HT-29 (cell line): ENCODE data around the gene EIF2B5. TPM values are rescaled to one million over a fixed set of nuclear protein-coding genes. Genes with fewer than 3 reads are reported as not detected.
A peak's percentile ranks its signal among the peaks of the same experiment; 100 is the strongest.

Source experiments
- DNase-seq: peaks from one replicate; pipeline ENCODE4 v3.0.0-alpha.2; 2015; ENCODE audit warnings: low spot score
- total RNA-seq: library from RNA; depleted of rRNA; stranded (reverse); fragments of >200 nt; shearing (Covaris generic); gene quantifications from 2 replicates; pipeline ENCODE4 v1.2.3, GENCODE V29; 2014

Gene EIF2B5
- total RNA-seq, 1 experiment from 2014 or later: 36.2 TPM

- no peak for DNase-seq
Observed at GRCh38 chr3:184173374-184173722, 38.2 kb downstream of the EIF2B5 start.

- no peak for DNase-seq
Observed at GRCh38 chr3:184174284-184174645, 39.1 kb downstream of the EIF2B5 start.

GRCh38 chr3:184174646-184175492 is 39.7 kb downstream of the EIF2B5 start, which contains the start of gene AP2M1:
Gene AP2M1 (plus strand): TSS chr3:184174855. CDS start chr3:184176994, 2,139 bp downstream.
- DNase-seq: peak; percentile 98

- peak; percentile 20 for DNase-seq
Observed at GRCh38 chr3:184175506-184175905, 40.3 kb downstream of the EIF2B5 start.

GRCh38 chr3:184175981-184176376 is 40.8 kb downstream of the EIF2B5 start:
- DNase-seq: no peak

GRCh38 chr3:184176377-184177330 is 41.5 kb downstream of the EIF2B5 start:
- no peak for DNase-seq

- DNase-seq: no peak
Observed at GRCh38 chr3:184177331-184177731, 42.2 kb downstream of the EIF2B5 start.

- no peak for DNase-seq
Observed at GRCh38 chr3:184177767-184178306, 42.7 kb downstream of the EIF2B5 start.

- DNase-seq: no peak
Observed at GRCh38 chr3:184178521-184179138, 43.5 kb downstream of the EIF2B5 start.

GRCh38 chr3:184180165-184180564 is 45.0 kb downstream of the EIF2B5 start:
- DNase-seq: no peak

GRCh38 chr3:184181596-184181995 is 46.4 kb downstream of the EIF2B5 start:
- no peak for DNase-seq

- DNase-seq: no peak
Observed at GRCh38 chr3:184183679-184184078, 48.5 kb downstream of the EIF2B5 start.

- no peak for DNase-seq
Observed at GRCh38 chr3:184184546-184185230, 49.5 kb downstream of the EIF2B5 start.

- peak; percentile 98 for DNase-seq
Observed at GRCh38 chr3:184185461-184186183, 50.5 kb downstream of the EIF2B5 start.

- peak; percentile 11 for DNase-seq
Observed at GRCh38 chr3:184186184-184186901, 51.2 kb downstream of the EIF2B5 start, which contains the start of gene ABCF3. Gene ABCF3 (plus strand): TSS chr3:184186199. CDS start chr3:184186208, 9 bp downstream.

GRCh38 chr3:184186902-184187207 is 51.7 kb downstream of the EIF2B5 start:
- DNase-seq: no peak

GRCh38 chr3:184188080-184188479 is 52.9 kb downstream of the EIF2B5 start:
- no peak for DNase-seq

GRCh38 chr3:184189421-184189820 is 54.3 kb downstream of the EIF2B5 start:
- no peak for DNase-seq

- no peak for DNase-seq
Observed at GRCh38 chr3:184192889-184193288, 57.7 kb downstream of the EIF2B5 start.
